Epithelial cell of esophagus (primary cell): ENCODE results near the gene SLC7A8.

ENCODE experiments used
- DNase-seq: peaks from one replicate; pipeline ENCODE4 v3.0.0; 2010; ENCODE audit warnings: low read depth
- H3K4me3 ChIP-seq: 2 replicates; pipeline ENCODE4 v1.5.1; 2011; ENCODE audit warnings: mild to moderate bottlenecking, low read length, control low read depth
- CTCF ChIP-seq: IDR thresholded peaks from 2 replicates; pipeline ENCODE4 v1.5.1; 2011; ENCODE audit warnings: low read depth, mild to moderate bottlenecking, low read length, control low read depth, inconsistent platforms; ENCODE audit not compliant: insufficient read depth; ENCODE audit errors: missing control alignments

SLC7A8 gene

GRCh38 chr14:23093104-23093503 is 90.4 kb downstream of the SLC7A8 start:
- no peak for TF ChIP-seq CTCF
- no peak for DNase-seq
- no peak overlapping the region for H3K4me3 ChIP-seq

- DNase-seq, result no peak
- no peak overlapping the region for H3K4me3 ChIP-seq
- TF ChIP-seq CTCF, result no peak
Observed at GRCh38 chr14:23091294-23092225, 91.9 kb downstream of the SLC7A8 start.

GRCh38 chr14:23090254-23090636 is 93.2 kb downstream of the SLC7A8 start:
- DNase-seq, result no peak
- no peak overlapping the region for H3K4me3 ChIP-seq
- TF ChIP-seq CTCF, result no peak

GRCh38 chr14:23089498-23090253 is 93.8 kb downstream of the SLC7A8 start:
- no peak overlapping the region for H3K4me3 ChIP-seq
- DNase-seq, result peak; percentile 15
- no peak for TF ChIP-seq CTCF

- H3K4me3 ChIP-seq, result no peak overlapping the region
- DNase-seq, result no peak
- TF ChIP-seq CTCF, result no peak
Observed at GRCh38 chr14:23086565-23086964, 96.9 kb downstream of the SLC7A8 start.

GRCh38 chr14:23085458-23085857 is 98.0 kb downstream of the SLC7A8 start:
- no peak overlapping the region for H3K4me3 ChIP-seq
- peak; percentile 54 for DNase-seq
- TF ChIP-seq CTCF, result no peak
